Gastroesophageal sphincter (tissue), 3 donors: Measurements from ENCODE around the gene EBLN2.

Experiments
- CTCF ChIP-seq, 4 experiments: fragments of 200-600 bp in 2 of 4; fragments of 450-650 bp in 2 of 4; sonication (generic) in 1 of 4; IDR thresholded peaks; one replicate each; pipeline ENCODE4 v1.5.1; 2017 to 2019; ENCODE audit warnings: antibody characterized with exemption in 4 of 4, mild to moderate bottlenecking in 2 of 4, moderate library complexity in 2 of 4
- POLR2A ChIP-seq, 2 donors: fragments of 450-650 bp; IDR thresholded peaks; one replicate each; pipeline ENCODE4 v1.6.1; 2017; ENCODE audit warnings: antibody characterized with exemption in 2 of 2, mild to moderate bottlenecking in 2 of 2, moderate library complexity in 1 of 2

GRCh38 chr3:73081140-73081539, 19.7 kb downstream of the EBLN2 start:
- TF ChIP-seq CTCF (IDR thresholded peaks at IDR 0.05) (no peak), POLR2A (IDR thresholded peaks at IDR 0.05) (no peak)
